Measurements from ENCODE around the gene CARD11. TPM values are rescaled to one million over a fixed set of nuclear protein-coding genes. Genes with fewer than 3 reads are reported as not detected.

The CARD11 gene
- total and polyA plus RNA-seq, 2 of the 4 experiments (the other 2 are of a cell fraction) = 0.18 to 0.26 TPM

GRCh38 chr7:2952316-2952715 is 91.4 kb downstream of the CARD11 start:
- H2AFZ ChIP-seq (replicated peaks; ENCODE audit: low read length, poor library complexity) = no peak overlapping the region
- no peak overlapping the region for H3K4me3 ChIP-seq (ENCODE audit: insufficient read depth, low read depth, low read length)
- H3K27me3 ChIP-seq (ENCODE audit: control insufficient read depth, insufficient read depth, low read length) = no peaks in the 10 kb centered on the region; the same call in 1 of the 2 replicates
- H3K14ac ChIP-seq (replicated peaks; ENCODE audit: low read depth, low read length) = no peak overlapping the region
- no peaks in the 10 kb centered on the region for H3K79me1 ChIP-seq (ENCODE audit: low read depth in 1 of 2, low read length in 2 of 2)
- no peaks in the 10 kb centered on the region for H3K9me1 ChIP-seq (ENCODE audit: insufficient read depth, low read length)
- H2BK15ac ChIP-seq (ENCODE audit: low read depth, low read length) = no peak overlapping the region
- H2AK9ac ChIP-seq (replicated peaks; ENCODE audit: low read depth, low read length, poor library complexity) = no peak overlapping the region
- H3K9me3 ChIP-seq (ENCODE audit: control insufficient read depth, insufficient read depth, low read length) = no peaks in the 10 kb centered on the region
- dilution Hi-C loops (cut with HindIII; ENCODE audit: low sequenced_read_pairs, unreplicated experiment) = no loop called here
- in situ Hi-C loops (cut with MboI; ENCODE audit: low sequenced_read_pairs) = no loop called here
- H2BK20ac ChIP-seq (ENCODE audit: low read depth, low read length) = no peak overlapping the region
- no peak overlapping the region for H3K27ac ChIP-seq (ENCODE audit: insufficient read depth, low read length)
- H3K4me1 ChIP-seq (ENCODE audit: control insufficient read depth, insufficient read depth, low read length) = no peaks in the 10 kb centered on the region
- DNase-seq (no peak), ATAC-seq (ENCODE audit: low read depth) (no peak)
- H2BK5ac ChIP-seq (ENCODE audit: low read depth, low read length, poor library complexity, severe bottlenecking) = no peak overlapping the region
- no peak overlapping the region for H3K4ac ChIP-seq (ENCODE audit: low read depth, low read length)
- TF ChIP-seq RCOR1 (IDR thresholded peaks at IDR 0.05; ENCODE audit: insufficient replicate concordance, low read length) (no peak), CTCF (conservative IDR thresholded peaks at IDR 0.05; ENCODE audit: low read depth, low read length) (no peak), NFE2L2 (IDR thresholded peaks at IDR 0.05; ENCODE audit: low read depth, low read length) (no peak), MXI1 (IDR thresholded peaks at IDR 0.05; ENCODE audit: borderline replicate concordance, low read depth, low read length) (no peak), RAD21 (IDR thresholded peaks at IDR 0.05; ENCODE audit: low read length) (no peak), SMC3 (IDR thresholded peaks at IDR 0.05; ENCODE audit: low read depth, low read length) (no peak), ELK1 (IDR thresholded peaks at IDR 0.05; ENCODE audit: borderline replicate concordance, low read depth, low read length) (no peak), BHLHE40 (IDR thresholded peaks at IDR 0.05; ENCODE audit: low read depth, low read length) (no peak), CHD1 (IDR thresholded peaks at IDR 0.05; ENCODE audit: low read depth, low read length) (no peak), POLR2A (IDR thresholded peaks at IDR 0.05; ENCODE audit: low read depth, low read length) (no peak), RFX5 (IDR thresholded peaks at IDR 0.05; ENCODE audit: low read depth, low read length) (no peak), USF2 (IDR thresholded peaks at IDR 0.05; ENCODE audit: low read depth, low read length) (no peak), MAZ (IDR thresholded peaks at IDR 0.05; ENCODE audit: borderline replicate concordance, low read depth, low read length) (no peak), FOS (IDR thresholded peaks at IDR 0.05; ENCODE audit: low read depth, low read length) (no peak), MAFK (IDR thresholded peaks at IDR 0.05; ENCODE audit: low read depth, low read length) (no peak), CEBPB (IDR thresholded peaks at IDR 0.05; ENCODE audit: low read depth, low read length) (no peak)
- intact Hi-C loops (cut with micrococcal nuclease) = no loop called here
- no peak overlapping the region for H3K18ac ChIP-seq (ENCODE audit: low read depth, low read length)
- WGBS, 2 experiments (ENCODE audit: extremely low coverage in 2 of 2, insufficient read length in 1 of 2) = no CpG with 5 or more reads among the region's 4 CpGs
- ChIA-PET POLR2A (ENCODE audit: unreplicated experiment) (no interaction called here), CTCF (no interaction called here)
- no peak overlapping the region for H4K5ac ChIP-seq (ENCODE audit: low read depth, low read length)
- no peak overlapping the region for H3K56ac ChIP-seq (ENCODE audit: extremely low read depth, insufficient read depth, low read length)
- H2BK120ac ChIP-seq (ENCODE audit: low read depth, low read length) = no peak overlapping the region
- no peaks in the 10 kb centered on the region for H4K20me1 ChIP-seq (ENCODE audit: insufficient read depth, low read length)
- no TSS peak for BruUV-seq (replicated peaks)
- no peak overlapping the region for H4K91ac ChIP-seq (ENCODE audit: insufficient read depth, low read depth, low read length)
- H3K4me2 ChIP-seq (ENCODE audit: low read depth, low read length) = no peak overlapping the region
- no peak overlapping the region for H3K9ac ChIP-seq (ENCODE audit: low read depth, low read length)
- H2AK5ac ChIP-seq (ENCODE audit: low read depth, low read length) = no peak overlapping the region
- no peak overlapping the region for H3K23ac ChIP-seq (ENCODE audit: low read depth, low read length)
- H3K36me3 ChIP-seq (ENCODE audit: control insufficient read depth, insufficient read depth, low read length) = no peaks in the 10 kb centered on the region
- H4K8ac ChIP-seq (ENCODE audit: low read depth in 2 of 2, low read length in 2 of 2) = no peak overlapping the region

All from IMR-90 (cell line).